ENCODE results near the gene FCRL6.

Gene FCRL6

GRCh38 chr1:159847231-159847630, 45.1 kb downstream of the FCRL6 start:
- no peaks in the 10 kb centered on the region for H3K36me3 ChIP-seq (ENCODE audit: control insufficient read depth in 1 of 2, insufficient read depth in 2 of 2, low read length in 2 of 2)
- no peaks in the 10 kb centered on the region for H3K27me3 ChIP-seq (ENCODE audit: control insufficient read depth in 1 of 2, insufficient read depth in 2 of 2, low read length in 2 of 2)
- H3K9ac ChIP-seq (ENCODE audit: low read depth in 1 of 2, low read length in 2 of 2) = no peak overlapping the region
- H3K4me3 ChIP-seq (ENCODE audit: low read depth in 1 of 2, low read length in 2 of 2) = no peak overlapping the region
- H3K4me1 ChIP-seq (ENCODE audit: control insufficient read depth in 1 of 2, insufficient read depth in 2 of 2, low read length in 2 of 2) = peaks cover 8% of the 10 kb centered on the region in 2 donors
- H3K9me3 ChIP-seq (ENCODE audit: control insufficient read depth in 1 of 2, low read length in 2 of 2) = no peaks in the 10 kb centered on the region
- H3K27ac ChIP-seq (ENCODE audit: low read depth, low read length) = no peak overlapping the region

DNA sequence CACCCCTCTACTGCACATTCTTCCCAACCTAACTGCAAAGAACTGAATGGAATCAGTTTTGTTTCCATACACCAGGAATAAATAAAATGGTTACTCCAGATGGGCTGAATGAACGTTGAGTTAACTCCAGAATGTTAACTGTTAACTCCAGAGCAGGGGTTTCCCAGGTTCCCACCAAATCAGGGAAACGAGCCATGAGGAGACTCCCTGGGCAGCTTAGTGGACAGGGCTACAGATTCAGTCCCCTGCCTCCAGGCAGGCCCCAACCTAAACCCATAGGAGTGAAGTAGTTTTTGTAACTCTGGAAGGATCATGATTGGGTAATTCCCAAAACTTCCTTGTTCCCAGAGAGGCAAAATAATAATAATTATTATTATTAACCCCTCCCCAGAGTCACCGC, 46.2 kb downstream of the FCRL6 start:
- Histone ChIP-seq H3K36me3 (ENCODE audit: control insufficient read depth in 1 of 2, insufficient read depth in 2 of 2, low read length in 2 of 2) (no peaks in the 10 kb centered on the region), H3K4me3 (ENCODE audit: low read depth in 1 of 2, low read length in 2 of 2) (no peak overlapping the region), H3K27ac (ENCODE audit: low read depth, low read length) (no peak overlapping the region)

GRCh38 chr1:159849626-159850366, 47.6 kb downstream of the FCRL6 start:
- no peak overlapping the region for H3K4me3 ChIP-seq (ENCODE audit: low read depth in 1 of 2, low read length in 2 of 2)
- no peaks in the 10 kb centered on the region for H3K9me3 ChIP-seq (ENCODE audit: control insufficient read depth in 1 of 2, low read length in 2 of 2)
- H3K4me1 ChIP-seq (ENCODE audit: control insufficient read depth in 1 of 2, insufficient read depth in 2 of 2, low read length in 2 of 2) = peaks cover 8 to 18% of the 10 kb centered on the region in 2 donors
- no peak overlapping the region for H3K27ac ChIP-seq (ENCODE audit: low read depth, low read length)
- H3K36me3 ChIP-seq (ENCODE audit: control insufficient read depth in 1 of 2, insufficient read depth in 2 of 2, low read length in 2 of 2) = no peaks in the 10 kb centered on the region
- H3K27me3 ChIP-seq (ENCODE audit: control insufficient read depth in 1 of 2, insufficient read depth in 2 of 2, low read length in 2 of 2) = no peaks in the 10 kb centered on the region
- no peak overlapping the region for H3K9ac ChIP-seq (ENCODE audit: low read depth in 1 of 2, low read length in 2 of 2)

More for the DNA sequence above, 46.2 kb downstream of the FCRL6 start:
- Histone ChIP-seq H3K9me3 (ENCODE audit: control insufficient read depth in 1 of 2, low read length in 2 of 2) (no peaks in the 10 kb centered on the region), H3K4me1 (ENCODE audit: control insufficient read depth in 1 of 2, insufficient read depth in 2 of 2, low read length in 2 of 2) (peaks cover 8 to 13% of the 10 kb centered on the region in 2 donors), H3K27me3 (ENCODE audit: control insufficient read depth in 1 of 2, insufficient read depth in 2 of 2, low read length in 2 of 2) (no peaks in the 10 kb centered on the region), H3K9ac (ENCODE audit: low read depth in 1 of 2, low read length in 2 of 2) (no peak overlapping the region)

DNA sequence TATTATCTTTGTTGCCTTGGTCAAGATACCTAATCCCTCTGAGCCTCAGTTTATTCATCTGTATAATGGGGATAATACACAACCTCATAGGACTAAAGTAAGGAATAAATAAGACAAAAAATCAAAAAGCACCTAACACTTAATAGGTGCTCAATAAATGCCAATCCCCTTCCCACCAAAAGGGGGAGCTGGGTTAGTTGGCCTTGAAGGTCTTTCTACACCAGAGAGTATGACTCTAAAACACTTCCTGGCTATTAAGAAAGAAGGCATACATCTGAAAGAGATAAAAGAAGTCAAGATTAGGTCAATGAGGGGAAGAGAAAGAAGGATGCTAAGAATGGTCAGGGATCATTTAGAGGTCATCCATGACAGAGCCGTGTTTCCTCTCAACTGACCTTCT, 49.2 kb downstream of the FCRL6 start:
- H3K4me3 ChIP-seq (ENCODE audit: low read depth in 1 of 2, low read length in 2 of 2) = no peak overlapping the region
- no peaks in the 10 kb centered on the region for H3K36me3 ChIP-seq (ENCODE audit: control insufficient read depth in 1 of 2, insufficient read depth in 2 of 2, low read length in 2 of 2)
- H3K27me3 ChIP-seq (ENCODE audit: control insufficient read depth in 1 of 2, insufficient read depth in 2 of 2, low read length in 2 of 2) = no peaks in the 10 kb centered on the region
- H3K9me3 ChIP-seq (ENCODE audit: control insufficient read depth in 1 of 2, low read length in 2 of 2) = no peaks in the 10 kb centered on the region
- H3K9ac ChIP-seq (ENCODE audit: low read depth in 1 of 2, low read length in 2 of 2) = no peak overlapping the region
- peaks cover 6 to 16% of the 10 kb centered on the region in 2 donors for H3K4me1 ChIP-seq (ENCODE audit: control insufficient read depth in 1 of 2, insufficient read depth in 2 of 2, low read length in 2 of 2)
- H3K27ac ChIP-seq (ENCODE audit: low read depth, low read length) = no peak overlapping the region

GRCh38 chr1:159853417-159854115, 51.4 kb downstream of the FCRL6 start:
- Histone ChIP-seq H3K27me3 (ENCODE audit: control insufficient read depth in 1 of 2, insufficient read depth in 2 of 2, low read length in 2 of 2) (no peaks in the 10 kb centered on the region), H3K4me1 (ENCODE audit: control insufficient read depth in 1 of 2, insufficient read depth in 2 of 2, low read length in 2 of 2) (peaks cover 6 to 16% of the 10 kb centered on the region in 2 donors), H3K9me3 (ENCODE audit: control insufficient read depth in 1 of 2, low read length in 2 of 2) (no peaks in the 10 kb centered on the region), H3K36me3 (ENCODE audit: control insufficient read depth in 1 of 2, insufficient read depth in 2 of 2, low read length in 2 of 2) (no peaks in the 10 kb centered on the region), H3K9ac (ENCODE audit: low read depth in 1 of 2, low read length in 2 of 2) (peak overlapping the region; percentile 88 to 93), H3K27ac (ENCODE audit: low read depth, low read length) (peak overlapping the region; percentile 94), H3K4me3 (ENCODE audit: low read depth in 1 of 2, low read length in 2 of 2) (peak overlapping the region; percentile 64 to 76)

- Histone ChIP-seq H3K36me3 (ENCODE audit: control insufficient read depth in 1 of 2, insufficient read depth in 2 of 2, low read length in 2 of 2) (no peaks in the 10 kb centered on the region), H3K27ac (ENCODE audit: low read depth, low read length) (peak overlapping the region; percentile 94), H3K27me3 (ENCODE audit: control insufficient read depth in 1 of 2, insufficient read depth in 2 of 2, low read length in 2 of 2) (no peaks in the 10 kb centered on the region), H3K9me3 (ENCODE audit: control insufficient read depth in 1 of 2, low read length in 2 of 2) (no peaks in the 10 kb centered on the region), H3K9ac (ENCODE audit: low read depth in 1 of 2, low read length in 2 of 2) (peak overlapping the region; percentile 88 to 93), H3K4me3 (ENCODE audit: low read depth in 1 of 2, low read length in 2 of 2) (peak overlapping the region; percentile 64 to 76), H3K4me1 (ENCODE audit: control insufficient read depth in 1 of 2, insufficient read depth in 2 of 2, low read length in 2 of 2) (peaks cover 6 to 16% of the 10 kb centered on the region in 2 donors)
These were observed 52.0 kb downstream of the FCRL6 start for GRCh38 chr1:159854116-159854692.

- Histone ChIP-seq H3K4me3 (ENCODE audit: low read depth in 1 of 2, low read length in 2 of 2) (peak overlapping the region; percentile 64 to 76), H3K27ac (ENCODE audit: low read depth, low read length) (peak overlapping the region; percentile 94), H3K36me3 (ENCODE audit: control insufficient read depth in 1 of 2, insufficient read depth in 2 of 2, low read length in 2 of 2) (no peaks in the 10 kb centered on the region), H3K9ac (ENCODE audit: low read depth in 1 of 2, low read length in 2 of 2) (peak overlapping the region; percentile 88 to 93), H3K9me3 (ENCODE audit: control insufficient read depth in 1 of 2, low read length in 2 of 2) (no peaks in the 10 kb centered on the region), H3K27me3 (ENCODE audit: control insufficient read depth in 1 of 2, insufficient read depth in 2 of 2, low read length in 2 of 2) (no peaks in the 10 kb centered on the region), H3K4me1 (ENCODE audit: control insufficient read depth in 1 of 2, insufficient read depth in 2 of 2, low read length in 2 of 2) (peaks cover 6 to 16% of the 10 kb centered on the region in 2 donors)
These were observed 52.6 kb downstream of the FCRL6 start for GRCh38 chr1:159854693-159855192.

DNA sequence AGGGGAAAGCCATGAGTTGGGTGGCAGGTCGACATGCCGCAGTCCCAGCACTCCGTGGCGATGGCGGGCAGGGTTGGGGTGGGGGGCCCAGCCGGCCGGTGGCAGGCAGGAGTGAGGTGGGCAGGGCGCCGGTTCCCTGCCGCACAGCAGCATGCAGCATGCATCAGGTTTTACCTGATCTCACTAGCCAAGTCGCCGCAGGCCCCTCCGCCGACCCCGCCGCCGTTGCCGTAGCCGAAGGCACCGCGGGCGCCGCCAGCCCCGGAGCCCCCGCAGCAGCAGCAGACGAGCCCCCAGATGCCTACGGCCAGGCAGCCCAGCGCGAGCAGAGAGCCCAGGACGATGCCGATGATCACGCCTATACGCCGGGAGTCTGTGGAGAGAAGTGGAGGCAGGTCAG, 53.5 kb downstream of the FCRL6 start:
- Histone ChIP-seq H3K9ac (ENCODE audit: low read depth in 1 of 2, low read length in 2 of 2) (no peak overlapping the region), H3K36me3 (ENCODE audit: control insufficient read depth in 1 of 2, insufficient read depth in 2 of 2, low read length in 2 of 2) (no peaks in the 10 kb centered on the region), H3K4me1 (ENCODE audit: control insufficient read depth in 1 of 2, insufficient read depth in 2 of 2, low read length in 2 of 2) (peaks cover 6 to 16% of the 10 kb centered on the region in 2 donors), H3K4me3 (ENCODE audit: low read depth in 1 of 2, low read length in 2 of 2) (no peak overlapping the region), H3K27ac (ENCODE audit: low read depth, low read length) (no peak overlapping the region), H3K9me3 (ENCODE audit: control insufficient read depth in 1 of 2, low read length in 2 of 2) (no peaks in the 10 kb centered on the region), H3K27me3 (ENCODE audit: control insufficient read depth in 1 of 2, insufficient read depth in 2 of 2, low read length in 2 of 2) (no peaks in the 10 kb centered on the region)

GRCh38 chr1:159856576-159856975, 54.4 kb downstream of the FCRL6 start:
- no peak overlapping the region for H3K27ac ChIP-seq (ENCODE audit: low read depth, low read length)
- no peaks in the 10 kb centered on the region for H3K36me3 ChIP-seq (ENCODE audit: control insufficient read depth in 1 of 2, insufficient read depth in 2 of 2, low read length in 2 of 2)

GRCh38 chr1:159857889-159858288, 55.7 kb downstream of the FCRL6 start:
- Histone ChIP-seq H3K27ac (ENCODE audit: low read depth, low read length) (no peak overlapping the region), H3K9me3 (ENCODE audit: control insufficient read depth in 1 of 2, low read length in 2 of 2) (no peaks in the 10 kb centered on the region), H3K4me3 (ENCODE audit: low read depth in 1 of 2, low read length in 2 of 2) (no peak overlapping the region), H3K27me3 (ENCODE audit: control insufficient read depth in 1 of 2, insufficient read depth in 2 of 2, low read length in 2 of 2) (no peaks in the 10 kb centered on the region), H3K4me1 (ENCODE audit: control insufficient read depth in 1 of 2, insufficient read depth in 2 of 2, low read length in 2 of 2) (peaks cover 6 to 16% of the 10 kb centered on the region in 2 donors), H3K9ac (ENCODE audit: low read depth in 1 of 2, low read length in 2 of 2) (no peak overlapping the region), H3K36me3 (ENCODE audit: control insufficient read depth in 1 of 2, insufficient read depth in 2 of 2, low read length in 2 of 2) (no peaks in the 10 kb centered on the region)

More at GRCh38 chr1:159856576-159856975, 54.4 kb downstream of the FCRL6 start:
- H3K9me3 ChIP-seq (ENCODE audit: control insufficient read depth in 1 of 2, low read length in 2 of 2) = no peaks in the 10 kb centered on the region
- H3K27me3 ChIP-seq (ENCODE audit: control insufficient read depth in 1 of 2, insufficient read depth in 2 of 2, low read length in 2 of 2) = no peaks in the 10 kb centered on the region
- H3K9ac ChIP-seq (ENCODE audit: low read depth in 1 of 2, low read length in 2 of 2) = no peak overlapping the region
- H3K4me3 ChIP-seq (ENCODE audit: low read depth in 1 of 2, low read length in 2 of 2) = no peak overlapping the region
- peaks cover 6 to 16% of the 10 kb centered on the region in 2 donors for H3K4me1 ChIP-seq (ENCODE audit: control insufficient read depth in 1 of 2, insufficient read depth in 2 of 2, low read length in 2 of 2)

Data from duodenal mucosa (tissue), 2 donors.